Naive thymus-derived CD8-positive, alpha-beta T cell (primary cell): ENCODE data around the gene SMIM14. TPM values are rescaled to one million over a fixed set of nuclear protein-coding genes. Genes with fewer than 3 reads are reported as not detected.
"Not testable (repeated sequence)": the region's sequence is repeated elsewhere in the genome, so short reads cannot be mapped to it uniquely, and the experiment has no call there.

Source experiments
- ATAC-seq, 2 donors: fragments of 150-1000 bp; cut with Tn5 transposase in 1 of 2; sonication (Bioruptor Pico), chemical (Tn5 transposase) in 1 of 2; 1 replicate in 1 of 2; 2 replicates in 1 of 2; pipeline ENCODE4 v1.10.0; 2021; ENCODE audit warnings: mild to moderate bottlenecking in 2 of 2, moderate library complexity in 2 of 2
- POLR2A ChIA-PET: fragments of 350-600 bp; sonication (Branson Sonifier 250); formaldehyde crosslinking; loops from one replicate; lab custom pipeline; 2021; ENCODE audit warnings: antibody characterized with exemption; lab: Charles Lee
- DNase-seq, 10 donors: peaks; one replicate each; pipeline versions ENCODE4 v3.0.0 to v3.0.0-alpha.2; 2020 to 2022
- H3K27ac Mint-ChIP-seq, 10 donors: one replicate each; pipeline ENCODE4 v1.8.0; 2020 to 2022; ENCODE audit warnings: mild to moderate bottlenecking in 10 of 10, mixed read lengths in 10 of 10, moderate library complexity in 4 of 10, inconsistent platforms in 1 of 10
- H3K27me3 Mint-ChIP-seq, 5 donors: one replicate each; pipeline ENCODE4 v1.8.0; 2021 to 2022; ENCODE audit warnings: mixed read lengths in 5 of 5
- H3K36me3 Mint-ChIP-seq, 3 donors: one replicate each; pipeline ENCODE4 v1.8.0; 2020 to 2022; ENCODE audit warnings: mixed read lengths in 3 of 3, mild to moderate bottlenecking in 2 of 3, inconsistent platforms in 1 of 3
- H3K4me1 Mint-ChIP-seq, 4 donors: one replicate each; pipeline ENCODE4 v1.8.0; 2021 to 2022; ENCODE audit warnings: mixed read lengths in 4 of 4
- H3K4me3 Mint-ChIP-seq, 10 donors: one replicate each; pipeline ENCODE4 v1.8.0; 2020 to 2022; ENCODE audit warnings: mild to moderate bottlenecking in 10 of 10, mixed read lengths in 10 of 10, moderate library complexity in 6 of 10, inconsistent platforms in 1 of 10
- H3K9me3 Mint-ChIP-seq, 9 donors: one replicate each; pipeline ENCODE4 v1.8.0; 2020 to 2022; ENCODE audit warnings: mixed read lengths in 9 of 9, mild to moderate bottlenecking in 3 of 9, inconsistent platforms in 1 of 9, moderate library complexity in 1 of 9
- polyA plus RNA-seq, 3 donors: library from polyadenylated mRNA; unstranded; fragments of 300-500 nt; fragmentation: Illumina TruSeq; gene quantifications; one replicate each; pipeline ENCODE4 v1.2.3, GENCODE V29; 2021
- total RNA-seq, 8 experiments: library from RNA in 2 of 8; stranded (reverse) in 2 of 8; gene quantifications; one replicate each; pipeline ENCODE4 v1.2.3 and lab custom pipeline; 2021 to 2026

The SMIM14 gene
- total and polyA plus RNA-seq, 5 experiments from 2014 or later = 11.5 to 51.9 (median 36.5) TPM

GRCh38 chr4:39660045-39660444, 21.4 kb upstream of the SMIM14 start:
- H3K36me3 Mint-ChIP-seq = no peaks in the 10 kb centered on the region
- H3K27me3 Mint-ChIP-seq = no peaks in the 10 kb centered on the region
- no peaks in the 10 kb centered on the region for H3K9me3 Mint-ChIP-seq
- peak overlapping the region in 1 of 10 donors; percentile 21 for H3K27ac Mint-ChIP-seq
- POLR2A ChIA-PET = no interaction called here
- H3K4me1 Mint-ChIP-seq = peaks cover 0 to 7% (median 0%) of the 10 kb centered on the region in 4 donors
- ATAC-seq = no peak
- H3K4me3 Mint-ChIP-seq = no peak overlapping the region
- no peak for DNase-seq

GRCh38 chr4:39658756-39659155, 20.1 kb upstream of the SMIM14 start:
- ATAC-seq (no peak), DNase-seq (no peak)
- Mint-ChIP-seq H3K27ac (peak overlapping the region in 1 of 10 donors; percentile 34), H3K9me3 (no peaks in the 10 kb centered on the region), H3K4me3 (no peak overlapping the region), H3K4me1 (peaks cover 0 to 7% (median 0%) of the 10 kb centered on the region in 4 donors), H3K36me3 (no peaks in the 10 kb centered on the region), H3K27me3 (no peaks in the 10 kb centered on the region)
- POLR2A ChIA-PET = no interaction called here

- Mint-ChIP-seq H3K4me1 (peaks cover 0 to 7% (median 0%) of the 10 kb centered on the region in 4 donors), H3K27me3 (no peaks in the 10 kb centered on the region), H3K27ac (no peak overlapping the region), H3K36me3 (no peaks in the 10 kb centered on the region), H3K4me3 (no peak overlapping the region), H3K9me3 (no peaks in the 10 kb centered on the region)
- POLR2A ChIA-PET = interaction anchor here (0.7 kb wide), 1 partner anchor 16 kb away, joined by 4 read pairs; no protein-coding TSS in a partner anchor
- DNase-seq = no peak
- ATAC-seq = no peak
Measured at GRCh38 chr4:39657465-39657864, 18.8 kb upstream of the SMIM14 start.

- H3K4me1 Mint-ChIP-seq, H3K4me3 Mint-ChIP-seq, ATAC-seq, H3K27ac Mint-ChIP-seq, H3K27me3 Mint-ChIP-seq, H3K36me3 Mint-ChIP-seq, H3K9me3 Mint-ChIP-seq, DNase-seq: not testable (repeated sequence)
- POLR2A ChIA-PET = interaction anchor here (0.7 kb wide), 1 partner anchor 70 kb away, joined by 3 read pairs; no protein-coding TSS in a partner anchor
Measured at GRCh38 chr4:39656638-39657037, 18.0 kb upstream of the SMIM14 start.

GRCh38 chr4:39655876-39656275, 17.2 kb upstream of the SMIM14 start:
- Mint-ChIP-seq H3K27ac (no peak overlapping the region), H3K9me3 (no peaks in the 10 kb centered on the region), H3K4me3 (no peak overlapping the region), H3K4me1 (peaks cover 0 to 7% (median 0%) of the 10 kb centered on the region in 4 donors), H3K36me3 (no peaks in the 10 kb centered on the region), H3K27me3 (no peaks in the 10 kb centered on the region)
- ATAC-seq (no peak), DNase-seq (no peak)
- POLR2A ChIA-PET = no interaction called here

GRCh38 chr4:39655211-39655610, 16.5 kb upstream of the SMIM14 start:
- H3K4me3 Mint-ChIP-seq = no peak overlapping the region
- no peak overlapping the region for H3K27ac Mint-ChIP-seq
- ATAC-seq (no peak), DNase-seq (no peak)
- peaks cover 0 to 8% (median 0%) of the 10 kb centered on the region in 4 donors for H3K4me1 Mint-ChIP-seq
- POLR2A ChIA-PET = no interaction called here
- H3K36me3 Mint-ChIP-seq = no peaks in the 10 kb centered on the region
- H3K9me3 Mint-ChIP-seq = no peaks in the 10 kb centered on the region
- no peaks in the 10 kb centered on the region for H3K27me3 Mint-ChIP-seq

- H3K4me1 Mint-ChIP-seq, H3K9me3 Mint-ChIP-seq, H3K36me3 Mint-ChIP-seq, ATAC-seq, POLR2A ChIA-PET, H3K27me3 Mint-ChIP-seq, DNase-seq, H3K27ac Mint-ChIP-seq, H3K4me3 Mint-ChIP-seq: not testable (repeated sequence)
Measured at GRCh38 chr4:39651586-39651985, 12.9 kb upstream of the SMIM14 start.

- Mint-ChIP-seq H3K27me3 (no peaks in the 10 kb centered on the region), H3K36me3 (no peaks in the 10 kb centered on the region), H3K4me1 (peaks cover 0 to 1% (median 0%) of the 10 kb centered on the region in 4 donors), H3K27ac (no peak overlapping the region), H3K4me3 (no peak overlapping the region), H3K9me3 (no peaks in the 10 kb centered on the region)
- POLR2A ChIA-PET = no interaction called here
- ATAC-seq = no peak
- no peak for DNase-seq
Measured at GRCh38 chr4:39649639-39650265, 11.1 kb upstream of the SMIM14 start.

GRCh38 chr4:39648827-39649558, 10.3 kb upstream of the SMIM14 start:
- peaks cover 0 to 1% (median 0%) of the 10 kb centered on the region in 4 donors for H3K4me1 Mint-ChIP-seq
- ATAC-seq (no peak), DNase-seq (no peak)
- POLR2A ChIA-PET = no interaction called here
- peak overlapping the region in 1 of 10 donors; percentile 41 for H3K27ac Mint-ChIP-seq
- H3K4me3 Mint-ChIP-seq = no peak overlapping the region
- no peaks in the 10 kb centered on the region for H3K9me3 Mint-ChIP-seq
- H3K27me3 Mint-ChIP-seq = no peaks in the 10 kb centered on the region
- no peaks in the 10 kb centered on the region for H3K36me3 Mint-ChIP-seq

- Mint-ChIP-seq H3K9me3 (no peaks in the 10 kb centered on the region), H3K36me3 (no peaks in the 10 kb centered on the region), H3K4me3 (no peak overlapping the region), H3K27me3 (no peaks in the 10 kb centered on the region), H3K4me1 (peaks cover 0 to 1% (median 0%) of the 10 kb centered on the region in 4 donors), H3K27ac (no peak overlapping the region)
- no peak for DNase-seq
- no peak for ATAC-seq
- POLR2A ChIA-PET = no interaction called here
Measured at GRCh38 chr4:39648213-39648612, 9.5 kb upstream of the SMIM14 start.

GRCh38 chr4:39642885-39643552, 4.4 kb upstream of the SMIM14 start:
- DNase-seq (no peak), ATAC-seq (no peak)
- POLR2A ChIA-PET = no interaction called here
- H3K27me3 Mint-ChIP-seq = no peaks in the 10 kb centered on the region
- H3K9me3 Mint-ChIP-seq = no peaks in the 10 kb centered on the region
- H3K4me1 Mint-ChIP-seq = peaks cover 2 to 18% (median 14%) of the 10 kb centered on the region in 4 donors
- H3K4me3 Mint-ChIP-seq = no peak overlapping the region
- H3K27ac Mint-ChIP-seq = no peak overlapping the region
- H3K36me3 Mint-ChIP-seq = no peaks in the 10 kb centered on the region

GRCh38 chr4:39641451-39641850, 2.8 kb upstream of the SMIM14 start:
- Mint-ChIP-seq H3K4me3 (peak overlapping the region in 3 of 10 donors; percentile 32 to 50 (median 45)), H3K27ac (peak overlapping the region in 1 of 10 donors; percentile 62), H3K4me1 (peaks cover 2 to 33% (median 22%) of the 10 kb centered on the region in 4 donors), H3K27me3 (no peaks in the 10 kb centered on the region), H3K36me3 (no peaks in the 10 kb centered on the region), H3K9me3 (no peaks in the 10 kb centered on the region)
- no peak for DNase-seq
- POLR2A ChIA-PET = interaction anchor here (1.2 kb wide), 1 partner anchor 16 kb away, joined by 4 read pairs; no protein-coding TSS in a partner anchor
- ATAC-seq = no peak
